Activated CD4-positive, alpha-beta T cell treated with anti-CD3 and anti-CD28 coated beads, Interleukin-2, amount 50 U/mL, for 48 hours (primary cell): ENCODE results near the gene SPRR2G.
"Not testable (repeated sequence)": the region's sequence is repeated elsewhere in the genome, so short reads cannot be mapped to it uniquely, and the experiment has no call there.

ENCODE experiments used
- DNase-seq, 2 experiments: peaks; one replicate each; pipeline ENCODE4 v3.0.0-alpha.2; 2020

SPRR2G gene

DNA sequence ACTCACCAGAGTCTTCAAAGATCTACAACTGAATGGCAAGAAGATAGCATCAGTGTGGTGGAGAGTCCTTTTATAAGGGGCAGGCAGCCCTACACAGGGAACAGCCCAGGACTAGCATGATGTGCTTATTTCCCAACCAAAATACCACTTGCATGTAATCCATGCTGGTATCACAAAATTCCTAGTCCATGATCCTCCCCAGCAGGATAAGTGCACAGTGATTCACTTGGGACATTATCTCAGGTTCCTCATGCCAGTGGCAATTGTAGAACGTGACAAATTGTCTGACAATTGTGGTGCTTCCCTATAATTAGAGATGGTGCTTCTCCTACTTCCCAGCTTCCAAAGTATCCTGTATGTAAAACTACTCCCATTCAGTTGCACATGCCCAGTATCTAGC lies at the start of gene SPRR2G:
Gene SPRR2G (minus strand): TSS at position 45 of the 400 bp plus-strand sequence. CDS start 780 bp downstream, outside the sequence.
- no peak for DNase-seq

DNA sequence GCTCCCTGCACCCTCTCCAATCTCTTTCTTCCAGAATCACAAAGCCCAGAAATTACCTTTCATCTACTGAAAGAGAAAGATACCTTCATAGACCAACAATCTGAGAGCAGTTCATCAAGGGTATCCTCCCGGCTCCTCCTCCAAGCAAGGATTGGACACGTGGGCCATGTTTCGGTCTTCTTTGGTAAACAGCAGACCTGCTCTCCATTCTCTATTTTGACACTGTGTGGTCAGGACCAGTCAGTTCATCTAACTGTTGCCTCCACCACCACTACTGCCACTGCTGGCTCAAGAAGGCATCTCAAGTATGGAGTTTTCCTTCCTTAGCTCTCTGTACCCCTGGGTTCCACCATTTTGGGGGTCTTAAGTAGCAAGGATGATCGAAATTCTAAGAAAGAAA lies 44.5 kb upstream of the SPRR2G start:
- DNase-seq: no peak

DNA sequence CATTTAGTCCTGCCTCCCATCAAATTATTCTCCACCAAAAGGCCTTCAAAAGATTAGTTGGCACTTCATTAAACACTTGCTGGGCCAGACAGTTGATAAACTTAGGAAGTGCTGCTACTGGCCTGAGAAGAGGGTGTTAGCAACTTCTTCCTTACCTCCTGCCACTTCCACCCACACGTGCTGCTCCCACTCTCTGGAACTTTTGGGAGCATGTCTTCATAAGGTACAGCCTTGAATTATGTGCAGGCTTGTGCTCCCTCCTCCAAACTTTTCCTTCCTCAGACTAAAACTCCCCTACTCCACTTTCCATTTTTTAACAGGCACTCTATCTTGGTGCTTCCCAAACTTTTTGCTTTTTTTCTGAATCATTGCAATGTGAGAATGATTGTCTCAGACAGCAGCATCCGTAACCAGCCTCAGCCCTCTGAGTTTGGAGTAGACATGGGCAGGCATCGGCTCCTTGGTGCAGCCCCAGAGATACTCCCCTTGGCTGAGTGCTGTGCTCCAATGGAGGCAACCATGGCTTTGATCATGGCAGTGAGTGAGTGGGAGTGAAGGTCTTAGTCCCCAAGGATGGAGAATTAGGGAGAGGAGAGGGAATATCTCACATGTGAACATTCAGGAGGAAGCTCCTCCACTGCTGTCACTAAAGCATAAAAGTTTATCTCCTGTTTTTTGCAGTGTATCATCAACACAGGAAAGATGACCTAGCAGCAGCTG lies 43.8 kb upstream of the SPRR2G start:
- DNase-seq: no peak

DNA sequence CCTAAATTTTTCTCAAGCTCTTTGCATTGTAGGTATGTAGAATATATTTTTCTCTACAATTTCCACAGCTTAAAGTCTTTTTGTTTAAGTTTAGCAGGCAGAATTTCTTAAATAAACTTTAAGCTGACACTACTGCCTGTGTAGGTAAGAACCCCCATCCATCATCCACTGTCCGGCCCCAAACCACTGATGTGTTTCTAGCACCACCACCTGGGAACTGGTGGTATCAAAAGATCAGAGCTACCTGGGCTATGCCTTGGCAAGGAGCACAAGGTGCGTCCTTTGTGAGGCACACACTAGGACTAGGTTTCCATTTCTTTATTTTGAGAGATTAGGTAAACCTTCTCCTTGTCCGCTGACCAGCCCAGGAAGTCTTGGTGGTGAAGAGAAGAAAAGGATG lies 42.0 kb upstream of the SPRR2G start:
- no peak for DNase-seq

DNA sequence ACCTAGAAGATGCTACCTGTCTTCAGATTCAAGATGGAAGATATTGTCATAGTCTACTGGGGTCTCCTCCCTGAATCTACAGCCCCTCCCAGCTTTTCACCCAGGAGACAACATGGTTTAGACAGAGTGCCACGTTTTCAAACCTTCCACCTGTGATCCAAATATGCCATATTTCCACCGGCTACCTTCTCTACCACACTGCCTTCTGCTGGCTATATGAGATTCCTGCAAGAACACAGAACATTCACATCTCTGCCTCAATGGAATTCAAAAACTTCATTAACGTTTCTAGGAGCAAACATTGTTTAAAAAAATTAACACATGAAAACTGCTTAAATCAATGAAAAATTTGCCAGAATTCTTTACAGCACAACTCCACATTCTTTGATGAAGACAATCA lies 39.7 kb upstream of the SPRR2G start:
- no peak for DNase-seq

DNA sequence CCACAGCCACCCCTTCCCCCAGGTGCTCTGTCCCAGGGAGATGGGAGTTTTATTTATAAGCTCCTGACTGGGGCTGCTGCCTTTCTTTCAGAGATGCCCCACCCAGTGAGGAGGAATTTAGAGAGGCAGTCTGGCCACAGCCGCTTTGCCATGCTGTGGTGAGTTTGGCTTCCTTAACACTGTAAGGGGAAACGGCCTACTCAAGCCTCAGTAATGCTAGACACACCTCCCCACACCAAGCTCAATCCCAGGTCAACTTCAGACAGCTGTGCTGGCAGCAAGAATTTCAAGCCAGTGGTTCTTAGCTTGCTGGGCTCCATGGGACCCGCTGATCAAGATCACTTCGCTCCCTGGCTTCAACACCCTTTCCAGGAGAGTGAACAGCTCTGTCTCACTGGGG lies 37.6 kb upstream of the SPRR2G start:
- not testable (repeated sequence) for DNase-seq

DNA sequence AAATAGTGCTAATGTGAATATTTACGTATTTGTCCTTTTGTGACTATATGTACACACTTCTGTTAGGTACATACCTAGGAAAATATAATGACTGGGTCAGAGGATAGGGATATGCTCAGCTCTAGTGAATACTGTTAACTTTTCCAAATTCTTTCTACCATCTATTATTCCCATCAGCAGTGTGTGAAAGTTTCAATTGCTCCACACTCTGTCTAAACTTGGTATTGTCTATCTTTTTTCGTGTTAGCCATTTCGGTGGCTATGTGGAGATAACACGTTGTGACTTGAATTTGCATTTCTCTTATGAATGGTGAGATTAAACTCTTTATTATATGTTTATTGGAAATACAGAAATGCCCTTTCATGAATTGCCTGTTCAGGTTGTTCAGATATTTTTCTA lies 29.9 kb upstream of the SPRR2G start:
- DNase-seq: no peak

DNA sequence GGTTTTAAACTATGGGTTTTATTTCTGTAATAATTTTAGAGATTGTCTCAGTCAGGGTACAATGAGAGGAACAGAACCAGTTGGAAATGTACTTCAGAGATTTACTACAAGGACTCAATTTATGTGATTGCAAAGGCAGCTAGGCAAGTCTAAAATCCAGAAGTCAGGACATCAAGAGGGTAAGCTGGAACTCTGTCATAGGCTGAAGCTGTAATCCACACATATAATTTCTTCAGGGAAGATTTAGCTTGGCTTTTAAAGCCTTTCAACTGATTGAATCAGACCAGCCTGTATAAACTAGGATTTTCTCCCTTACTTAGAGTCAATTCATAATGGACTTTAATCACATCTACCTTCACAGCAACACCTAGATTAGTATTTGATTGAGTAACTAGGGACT lies 28.2 kb upstream of the SPRR2G start:
- no peak for DNase-seq

DNA sequence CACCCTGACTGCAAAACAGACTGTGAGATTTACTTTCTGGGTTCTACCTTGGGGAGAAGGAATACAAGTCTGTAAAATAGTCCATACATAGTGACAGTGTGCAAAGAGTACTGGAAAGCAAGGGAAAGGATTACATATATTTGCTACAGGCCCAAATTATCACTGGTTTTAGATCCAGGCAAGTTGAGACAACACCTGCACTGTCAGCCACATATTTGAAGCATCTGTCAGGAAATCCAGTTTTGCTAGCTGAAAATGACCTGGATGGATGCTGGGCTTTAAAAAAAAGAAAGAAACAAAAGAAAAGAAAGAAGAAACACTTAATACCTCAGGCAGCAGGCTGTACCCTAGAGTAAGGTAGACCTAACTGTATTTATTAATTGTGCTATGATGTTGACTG lies 23.9 kb upstream of the SPRR2G start:
- no peak for DNase-seq

DNA sequence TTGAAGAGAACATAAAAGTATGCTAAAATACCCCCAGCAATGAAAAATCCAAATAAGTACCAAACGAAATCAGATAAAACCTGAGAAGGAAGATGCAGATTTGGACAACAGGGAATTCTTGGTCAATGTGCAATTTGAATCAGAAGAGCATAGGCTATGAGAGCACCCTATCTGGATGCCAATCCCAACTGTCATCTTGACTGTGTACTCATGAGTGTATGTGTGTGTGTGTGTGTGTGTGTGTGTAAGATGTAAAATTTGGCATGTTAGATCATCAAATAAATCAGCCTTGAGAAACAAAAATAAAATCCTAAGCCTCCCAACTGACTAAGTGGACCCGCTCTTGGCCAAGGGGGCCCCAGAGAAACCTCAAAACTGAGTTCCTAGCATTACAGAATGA lies 18.0 kb upstream of the SPRR2G start:
- DNase-seq: no peak

DNA sequence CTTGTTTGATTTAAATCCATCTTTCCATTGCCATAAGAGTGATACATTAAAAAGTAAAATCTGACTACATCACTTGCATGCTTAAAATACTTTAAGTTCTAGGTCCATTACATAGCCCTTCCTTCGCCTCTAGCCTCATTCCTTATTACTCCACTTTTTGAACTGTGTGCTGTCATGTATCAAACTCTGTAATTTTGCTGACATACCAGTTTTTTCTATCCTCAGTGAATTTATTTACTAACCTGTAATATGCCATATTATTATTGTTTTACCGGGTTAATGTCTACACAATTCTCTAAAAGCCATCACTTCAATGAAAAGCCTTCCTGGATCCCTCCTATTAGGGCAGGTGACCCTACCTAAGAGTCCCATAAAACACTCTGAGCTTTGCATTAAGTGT lies 4.9 kb upstream of the SPRR2G start:
- DNase-seq: no peak

DNA sequence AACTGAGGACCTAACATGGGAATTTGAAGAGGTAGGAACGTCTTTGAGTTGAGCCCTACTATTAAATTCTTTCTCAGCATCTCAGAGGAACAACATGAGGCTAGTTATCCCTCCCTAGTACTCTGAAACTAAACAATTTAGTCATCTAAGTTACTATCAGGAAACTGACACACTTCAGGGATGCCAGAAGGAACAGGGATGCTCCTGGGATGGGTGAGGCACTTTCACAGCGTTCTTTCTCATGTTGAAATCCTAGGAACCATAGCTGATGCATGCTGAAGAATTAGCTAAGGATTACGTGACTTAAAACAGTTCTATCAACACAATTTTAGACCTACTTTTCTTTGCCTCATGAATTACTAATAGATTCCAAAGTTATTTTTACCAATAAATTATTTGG lies 1.8 kb upstream of the SPRR2G start:
- no peak for DNase-seq

DNA sequence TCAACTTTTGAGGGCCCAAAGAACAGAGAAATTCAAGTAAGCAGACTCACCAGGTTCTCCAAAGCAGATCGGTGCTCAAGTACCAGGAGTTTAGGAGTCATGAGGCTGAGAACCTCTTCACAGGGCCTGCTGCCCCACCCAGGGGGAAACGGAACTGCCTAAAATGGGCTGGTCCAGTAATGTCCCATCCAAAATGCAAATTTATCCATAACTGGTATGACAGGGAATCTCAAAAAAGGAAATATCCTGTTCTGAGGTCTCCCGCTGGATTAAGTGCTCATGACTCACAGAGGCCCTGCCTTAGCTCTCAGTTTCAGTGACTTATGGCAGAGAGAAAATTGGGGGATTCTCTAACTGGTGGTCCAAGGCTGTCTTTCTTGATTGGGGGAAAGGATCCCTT lies 9.3 kb downstream of the SPRR2G start:
- no peak for DNase-seq

DNA sequence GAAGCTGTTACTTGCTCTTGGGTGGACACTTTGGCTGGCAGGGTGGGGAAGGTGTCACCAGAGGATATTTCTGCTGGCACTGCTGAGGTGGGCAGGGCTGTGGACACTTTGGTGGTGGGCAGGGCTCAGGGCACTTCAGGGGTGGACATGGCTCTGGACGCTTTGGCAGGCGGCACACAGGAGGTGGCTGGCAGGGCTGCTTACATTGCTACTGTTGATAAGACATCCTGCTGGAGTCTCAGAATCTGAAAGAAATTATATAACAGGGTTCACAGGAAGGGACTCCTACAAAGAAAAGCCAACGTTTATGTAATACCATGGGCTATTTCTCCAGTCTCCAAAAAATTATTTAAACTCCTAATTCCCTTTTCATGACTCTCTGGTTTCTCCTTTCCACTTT lies 10.2 kb downstream of the SPRR2G start:
- no peak for DNase-seq

DNA sequence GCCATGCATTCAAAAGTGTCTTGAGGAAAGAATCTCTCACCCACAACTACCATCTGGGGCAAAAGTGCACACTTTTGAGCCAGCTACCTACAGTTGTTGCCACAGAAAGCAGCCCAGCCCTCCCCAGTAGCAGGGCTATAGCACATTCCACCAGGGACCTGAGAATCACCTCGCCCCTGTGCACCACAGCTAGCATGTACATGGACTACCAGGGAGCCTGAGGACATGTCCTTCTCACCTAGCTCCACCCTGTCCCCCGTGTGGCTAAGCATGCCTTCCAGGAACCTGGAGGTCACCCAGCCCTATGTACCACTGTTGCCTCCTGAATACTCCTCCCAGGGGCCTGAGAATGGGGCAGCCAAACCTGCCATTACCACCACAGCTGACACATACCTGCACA lies 16.9 kb downstream of the SPRR2G start:
- DNase-seq: no peak

DNA sequence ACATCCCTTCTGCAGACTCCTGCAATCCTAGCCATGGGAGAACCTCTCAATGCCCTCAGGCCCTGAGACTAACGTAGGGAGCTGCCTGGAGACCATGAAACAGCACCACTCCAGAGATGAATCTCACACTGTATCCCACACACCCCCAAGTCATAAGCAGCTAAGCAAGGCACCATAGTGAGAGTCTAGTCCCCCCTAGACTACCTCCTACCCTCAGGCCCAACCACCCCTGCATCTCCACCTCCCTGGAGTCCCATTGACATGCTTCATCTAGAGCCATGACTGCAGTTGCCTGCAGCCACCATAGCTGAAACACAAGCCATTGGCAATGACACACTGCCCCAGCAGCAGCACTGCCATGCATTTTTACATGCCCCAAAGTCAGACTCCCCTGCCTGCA lies 17.4 kb downstream of the SPRR2G start:
- DNase-seq: no peak

DNA sequence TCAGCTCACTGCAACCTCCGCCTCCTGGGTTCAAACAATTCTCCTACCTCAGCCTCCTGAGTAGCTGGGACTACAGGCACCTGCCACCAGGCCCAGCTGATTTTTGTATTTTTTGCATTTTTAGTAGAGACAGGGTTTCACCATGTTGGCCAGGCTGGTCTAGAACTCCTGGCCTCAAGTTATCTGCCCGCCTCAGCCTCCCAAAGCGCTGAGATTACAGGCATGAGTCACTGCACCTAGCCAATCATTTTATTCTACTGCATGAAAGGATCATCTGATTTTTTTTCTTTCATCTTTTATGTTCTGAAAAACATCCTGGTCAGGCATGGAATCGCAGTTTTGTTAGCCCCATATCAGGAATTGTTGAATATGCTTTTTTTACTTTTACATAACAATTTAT lies 22.0 kb downstream of the SPRR2G start:
- not testable (repeated sequence) for DNase-seq

DNA sequence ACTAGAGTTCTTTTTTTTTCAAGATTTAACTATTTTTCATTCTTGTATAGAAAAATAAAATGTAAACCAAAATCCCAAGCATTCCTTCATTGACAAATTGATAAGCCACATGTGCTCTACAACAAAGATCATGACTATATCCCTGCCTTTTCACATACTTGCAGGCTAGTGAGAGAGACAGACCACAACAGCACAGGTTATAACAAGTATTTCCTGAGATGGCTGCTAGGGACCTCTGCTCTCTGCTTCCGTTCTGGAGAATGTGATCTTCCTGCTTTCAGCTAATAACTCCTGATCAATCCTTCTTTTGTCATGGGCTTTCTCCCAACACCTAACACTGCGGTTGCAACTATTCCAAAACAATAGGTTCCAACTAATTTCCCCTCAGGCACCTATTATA lies 23.4 kb downstream of the SPRR2G start:
- no peak for DNase-seq

DNA sequence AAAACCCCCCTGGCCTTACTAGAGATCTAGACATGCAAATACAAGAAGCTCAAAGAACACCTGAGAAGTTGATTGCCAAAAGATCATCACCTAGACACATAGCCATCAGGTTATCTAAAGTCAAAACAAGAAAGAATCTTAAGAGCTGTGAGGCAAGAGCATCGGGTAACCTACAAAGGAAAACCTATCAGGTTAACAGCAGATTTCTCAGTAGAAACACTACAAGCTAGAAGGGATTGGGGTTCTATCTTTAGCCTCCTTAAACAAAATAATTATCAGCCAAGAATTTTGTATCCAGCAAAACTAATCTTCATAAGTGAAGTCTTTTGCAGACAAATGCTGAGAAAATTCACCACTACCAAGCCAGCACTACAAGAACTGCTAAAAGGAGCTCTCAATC lies 25.2 kb downstream of the SPRR2G start:
- DNase-seq: no peak

DNA sequence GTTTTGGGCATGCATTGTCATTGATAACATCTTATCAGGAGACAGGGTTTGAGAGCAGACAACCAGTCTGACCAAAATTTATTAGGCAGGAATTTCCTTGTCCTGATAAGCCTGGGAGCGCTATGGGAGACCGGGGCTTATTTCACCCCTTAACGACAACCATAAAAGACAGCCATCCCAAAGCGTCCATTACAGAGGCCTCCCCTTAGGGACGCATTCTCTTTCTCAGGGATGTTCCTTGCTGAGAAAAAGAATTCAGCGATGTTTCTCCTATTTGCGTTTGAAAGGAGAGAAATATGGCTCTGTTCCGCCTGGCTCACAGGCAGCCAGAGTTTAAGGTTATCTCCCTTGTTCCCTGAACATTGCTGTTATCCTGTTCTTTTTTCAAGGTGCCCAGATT lies 26.9 kb downstream of the SPRR2G start:
- DNase-seq: not testable (repeated sequence)

DNA sequence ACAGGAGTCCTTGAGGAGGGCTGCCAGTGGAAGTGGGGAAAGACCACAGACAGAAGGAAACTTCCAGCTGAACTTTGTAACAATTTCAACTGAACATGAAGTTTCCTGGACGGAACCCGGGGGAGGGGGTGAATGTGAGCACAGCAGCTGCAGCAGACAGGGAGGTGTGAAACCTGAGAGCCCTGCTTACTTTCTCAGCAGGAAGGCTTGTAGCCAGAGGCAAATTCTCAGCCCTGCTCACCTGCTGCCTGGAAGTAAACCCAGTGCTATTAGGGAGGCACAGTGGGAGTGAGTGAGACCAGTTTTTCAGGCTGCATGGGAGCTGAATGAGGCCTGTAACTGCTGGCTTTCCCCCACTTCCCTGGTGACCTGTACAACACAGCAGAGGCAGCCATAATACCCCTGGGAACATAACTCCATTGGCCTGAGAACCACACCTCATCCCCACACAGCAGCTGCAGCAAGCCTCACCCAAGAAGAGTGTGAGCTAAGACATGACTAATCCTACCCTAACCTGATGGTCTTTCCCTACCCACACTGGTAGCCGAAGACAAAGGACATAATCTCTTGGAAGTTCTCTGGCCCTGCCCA lies 27.8 kb downstream of the SPRR2G start:
- no peak for DNase-seq

DNA sequence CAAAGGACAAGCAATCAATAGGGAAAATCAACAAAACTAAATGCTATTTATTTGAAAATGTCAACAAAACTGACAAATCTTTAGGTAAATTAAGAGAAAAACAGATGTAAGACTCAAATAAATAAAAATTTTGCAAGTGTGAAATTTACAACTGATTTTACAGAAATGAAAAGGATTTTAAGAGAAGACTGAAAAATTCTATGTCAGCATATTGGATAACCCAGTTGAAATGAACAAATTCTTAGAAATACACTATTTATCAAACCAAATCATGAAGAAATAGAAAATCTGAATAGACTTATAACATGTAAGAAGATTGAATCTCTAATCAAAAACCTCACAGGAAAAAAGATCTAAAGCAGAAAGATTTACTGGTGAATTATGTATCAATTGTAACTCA lies 29.7 kb downstream of the SPRR2G start:
- DNase-seq: no peak

DNA sequence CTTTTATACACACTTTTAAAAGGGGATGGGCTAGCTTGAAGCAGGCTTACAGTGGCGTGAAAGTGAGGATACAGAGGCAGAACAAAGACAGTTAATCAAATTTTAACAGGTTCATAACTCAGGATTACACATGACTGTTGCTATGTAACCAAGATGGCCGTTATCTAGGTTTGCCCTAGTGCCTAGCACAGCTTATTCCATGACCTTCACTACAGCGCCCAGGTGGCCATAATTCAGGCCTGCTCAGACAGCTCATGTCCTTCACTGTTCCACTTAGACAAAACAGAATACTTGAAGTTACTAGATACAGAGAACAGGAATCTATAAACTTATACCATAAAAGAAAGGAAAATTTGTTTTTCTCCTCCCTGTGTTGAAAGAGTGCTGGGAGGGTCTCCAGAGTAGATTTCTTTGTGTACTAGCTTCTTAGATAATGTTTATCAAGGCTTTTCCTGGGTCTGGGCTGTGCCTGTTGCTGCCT lies 31.2 kb downstream of the SPRR2G start:
- DNase-seq: no peak

DNA sequence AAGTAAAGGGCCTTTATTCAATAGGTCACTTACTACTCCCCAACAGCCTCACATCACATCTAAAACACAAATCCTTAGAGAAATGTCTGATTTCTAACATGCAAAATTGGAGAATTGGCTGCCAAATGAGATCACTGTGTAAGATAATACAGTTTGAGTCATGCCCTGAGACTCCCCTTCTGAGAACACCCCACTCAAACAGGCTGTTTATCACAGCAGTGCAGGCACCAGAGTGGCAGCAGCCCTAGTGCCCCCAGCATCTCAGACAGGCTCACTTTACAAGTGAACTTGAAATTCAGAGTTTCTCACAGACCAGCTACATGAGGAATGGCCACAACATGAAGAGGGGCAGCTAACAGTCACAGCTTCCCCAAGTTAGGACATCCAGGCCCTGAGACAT lies 35.4 kb downstream of the SPRR2G start:
- DNase-seq: not testable (repeated sequence)

DNA sequence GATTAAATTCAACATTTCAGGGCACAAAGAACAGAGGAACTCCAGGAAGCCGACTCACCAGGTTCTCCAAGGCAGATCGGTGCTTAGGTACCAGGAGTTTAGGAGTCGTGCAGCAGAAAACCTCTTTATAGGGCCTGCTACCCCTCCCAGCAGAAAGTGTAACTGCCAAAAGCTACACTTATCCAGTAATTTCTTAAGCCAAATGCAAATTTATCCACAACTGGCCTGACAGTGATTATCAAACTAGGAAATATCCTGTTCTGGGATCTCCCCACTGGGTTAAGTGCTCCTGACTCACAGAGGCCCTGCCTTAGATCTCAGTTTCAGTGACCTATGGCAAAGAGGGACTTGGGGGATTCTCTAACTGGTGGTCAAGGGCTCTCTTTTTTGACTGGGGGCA lies 37.3 kb downstream of the SPRR2G start, which contains the start of gene SPRR2F:
Gene SPRR2F (minus strand): TSS at position 101 of the 400 bp plus-strand sequence. CDS start 783 bp downstream, outside the sequence.
- no peak for DNase-seq
